Endodermal cell (in vitro differentiated cells): ENCODE measurements around the gene IL16. TPM values are rescaled to one million over a fixed set of nuclear protein-coding genes. Genes with fewer than 3 reads are reported as not detected.

ENCODE experiments used
- DNase-seq: peaks from one replicate; pipeline ENCODE4 v3.0.0-alpha.2; 2017
- H3K27ac ChIP-seq: 2 replicates; pipeline ENCODE4 v1.5.1; 2013; ENCODE audit warnings: mild to moderate bottlenecking, low read depth, low read length, moderate library complexity
- H3K27me3 ChIP-seq: 2 replicates; pipeline ENCODE4 v1.6.1; 2013; ENCODE audit warnings: mild to moderate bottlenecking, low read length, moderate library complexity; ENCODE audit not compliant: insufficient read depth, control insufficient read depth, poor library complexity, severe bottlenecking
- H3K36me3 ChIP-seq: 2 replicates; pipeline ENCODE4 v1.7.0; 2013; ENCODE audit warnings: mild to moderate bottlenecking, low read length, moderate library complexity; ENCODE audit not compliant: control insufficient read depth, insufficient read depth
- H3K4me1 ChIP-seq: one replicate; pipeline ENCODE4 v1.7.0; 2013; ENCODE audit warnings: low read length; ENCODE audit not compliant: control insufficient read depth, insufficient read depth
- H3K4me3 ChIP-seq: 2 replicates; pipeline ENCODE4 v1.5.1; 2013; ENCODE audit warnings: mild to moderate bottlenecking, low read length, moderate library complexity
- H3K9ac ChIP-seq: 2 replicates; pipeline ENCODE4 v1.6.1; 2013; ENCODE audit warnings: mild to moderate bottlenecking, low read length, moderate library complexity; ENCODE audit not compliant: poor library complexity, severe bottlenecking; ENCODE audit errors: extremely low read depth
- H3K9me3 ChIP-seq: 2 replicates; pipeline ENCODE4 v1.6.1; 2013; ENCODE audit warnings: mild to moderate bottlenecking, low read length, moderate library complexity; ENCODE audit not compliant: control insufficient read depth
- H3K27ac Mint-ChIP-seq: 2 replicates; pipeline ENCODE4 v1.8.0; 2020; ENCODE audit warnings: mixed read lengths
- H3K27me3 Mint-ChIP-seq: 2 replicates; pipeline ENCODE4 v1.8.0; 2021; ENCODE audit warnings: mild to moderate bottlenecking, mixed read lengths; ENCODE audit not compliant: insufficient read depth
- H3K36me3 Mint-ChIP-seq: 2 replicates; pipeline ENCODE4 v1.8.0; 2020; ENCODE audit warnings: low read depth, mixed read lengths
- H3K4me1 Mint-ChIP-seq: 2 replicates; pipeline ENCODE4 v1.8.0; 2020; ENCODE audit warnings: mixed read lengths
- H3K4me3 Mint-ChIP-seq: 2 replicates; pipeline ENCODE4 v1.8.0; 2020; ENCODE audit warnings: mild to moderate bottlenecking, moderate library complexity, mixed read lengths
- H3K9me3 Mint-ChIP-seq: 2 replicates; pipeline ENCODE4 v1.8.0; 2020; ENCODE audit warnings: mild to moderate bottlenecking, mixed read lengths
- CTCF ChIP-seq: fragments of 200-600 bp; sonication (generic); conservative IDR thresholded peaks from 2 replicates; pipeline ENCODE4 v1.5.0; 2021; ENCODE audit warnings: antibody characterized with exemption, mild to moderate bottlenecking
- WGBS, 2 experiments: methylation state at CpG; one replicate each; pipeline versions ENCODE4 v1.1.5 to v1.1.7; 2013; ENCODE audit warnings: missing lambda C conversion rate in 2 of 2, mixed read lengths in 1 of 2; ENCODE audit not compliant: insufficient coverage in 1 of 2, insufficient read length in 1 of 2; 5-methylcytosine and 5-hydroxymethylcytosine counted together
- total RNA-seq, 2 donors: library from RNA; stranded (reverse); fragmentation: NEBNext Ultra II Directional in 1 of 2; extraction: Animal tissue kit (Norgen Biotek cat#: 25700) in 1 of 2; gene quantifications; 2 replicates in 1 of 2; 3 replicates in 1 of 2; pipeline ENCODE4 v1.2.1, GENCODE V29; 2021

The IL16 gene
- total RNA-seq, 2 donors from 2014 or later = 0.13 to 0.24 TPM

- 81 to 94% methylated on average over 3 to 8 of the region's 8 CpGs for WGBS, 2 experiments
- Mint-ChIP-seq H3K27ac (no peak overlapping the region), H3K9me3 (no peaks in the 10 kb centered on the region), H3K36me3 (no peaks in the 10 kb centered on the region), H3K27me3 (no peaks in the 10 kb centered on the region), H3K4me3 (no peak overlapping the region), H3K4me1 (no peaks in the 10 kb centered on the region)
- TF ChIP-seq CTCF = no peak
- H3K4me3 ChIP-seq = no peak overlapping the region
- no peaks in the 10 kb centered on the region for H3K9me3 ChIP-seq
- H3K27me3 ChIP-seq = no peaks in the 10 kb centered on the region
- no peak overlapping the region for H3K27ac ChIP-seq
- no peaks in the 10 kb centered on the region for H3K4me1 ChIP-seq
- H3K36me3 ChIP-seq = no peaks in the 10 kb centered on the region
- no peak overlapping the region for H3K9ac ChIP-seq
- no peak for DNase-seq
Measured at GRCh38 chr15:81188354-81188753, 8.3 kb upstream of the IL16 start.

GRCh38 chr15:81189583-81190283 lies 6.9 kb upstream of the IL16 start:
- TF ChIP-seq CTCF = no peak

GRCh38 chr15:81190922-81191507 lies 5.7 kb upstream of the IL16 start:
- no peak for DNase-seq
- Mint-ChIP-seq H3K9me3 (no peaks in the 10 kb centered on the region), H3K27me3 (no peaks in the 10 kb centered on the region), H3K4me3 (no peak overlapping the region), H3K27ac (no peak overlapping the region), H3K36me3 (no peaks in the 10 kb centered on the region), H3K4me1 (no peaks in the 10 kb centered on the region)
- Histone ChIP-seq H3K4me3 (no peak overlapping the region), H3K27ac (no peak overlapping the region), H3K4me1 (no peaks in the 10 kb centered on the region), H3K27me3 (no peaks in the 10 kb centered on the region), H3K36me3 (no peaks in the 10 kb centered on the region), H3K9me3 (no peaks in the 10 kb centered on the region), H3K9ac (no peak overlapping the region)
- 93 to 100% methylated on average over 2 to 3 of the region's 3 CpGs for WGBS, 2 experiments
- no peak for TF ChIP-seq CTCF

More at GRCh38 chr15:81189583-81190283, 6.9 kb upstream of the IL16 start:
- Mint-ChIP-seq H3K9me3 (no peaks in the 10 kb centered on the region), H3K36me3 (no peaks in the 10 kb centered on the region), H3K27ac (no peak overlapping the region), H3K27me3 (no peaks in the 10 kb centered on the region), H3K4me1 (no peaks in the 10 kb centered on the region), H3K4me3 (no peak overlapping the region)
- Histone ChIP-seq H3K36me3 (no peaks in the 10 kb centered on the region), H3K9me3 (no peaks in the 10 kb centered on the region), H3K27ac (no peak overlapping the region), H3K9ac (no peak overlapping the region), H3K27me3 (no peaks in the 10 kb centered on the region), H3K4me1 (no peaks in the 10 kb centered on the region), H3K4me3 (no peak overlapping the region)
- no peak for DNase-seq
- WGBS, 2 experiments = 91 to 95% methylated on average over 9 to 11 of the region's 11 CpGs
